ENCODE measurements around the gene DPP8. TPM values are rescaled to one million over a fixed set of nuclear protein-coding genes. Genes with fewer than 3 reads are reported as not detected.

The DPP8 gene
- total RNA-seq, 4 donors from 2014 or later: 33.6 to 48.6 (median 40.0) TPM

DNA sequence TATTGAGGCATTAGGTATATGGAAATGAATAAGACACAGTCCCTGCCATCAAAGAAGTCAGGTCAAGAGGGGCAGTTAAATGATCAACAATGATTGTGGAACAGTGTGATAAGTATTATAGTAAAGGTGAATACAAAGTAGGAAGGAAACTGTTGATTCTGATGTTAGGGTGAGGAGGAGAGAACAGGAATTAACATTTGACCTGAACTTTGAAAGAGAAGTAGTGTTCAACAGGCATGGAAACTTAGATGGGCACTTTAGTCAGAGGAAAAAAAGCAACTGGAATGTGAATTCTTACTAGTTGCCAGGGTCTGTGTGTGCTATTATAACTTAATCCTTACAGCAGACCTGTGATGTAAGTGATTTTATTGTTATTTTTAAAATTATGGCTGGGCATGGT is 30.4 kb upstream of the DPP8 start:
- intact Hi-C loops (cut with DNase I): no loop called here
- no peak for TF ChIP-seq POLR2A (IDR thresholded peaks at IDR 0.05; ENCODE audit: low read depth)
- TF ChIP-seq, protein P1, sequence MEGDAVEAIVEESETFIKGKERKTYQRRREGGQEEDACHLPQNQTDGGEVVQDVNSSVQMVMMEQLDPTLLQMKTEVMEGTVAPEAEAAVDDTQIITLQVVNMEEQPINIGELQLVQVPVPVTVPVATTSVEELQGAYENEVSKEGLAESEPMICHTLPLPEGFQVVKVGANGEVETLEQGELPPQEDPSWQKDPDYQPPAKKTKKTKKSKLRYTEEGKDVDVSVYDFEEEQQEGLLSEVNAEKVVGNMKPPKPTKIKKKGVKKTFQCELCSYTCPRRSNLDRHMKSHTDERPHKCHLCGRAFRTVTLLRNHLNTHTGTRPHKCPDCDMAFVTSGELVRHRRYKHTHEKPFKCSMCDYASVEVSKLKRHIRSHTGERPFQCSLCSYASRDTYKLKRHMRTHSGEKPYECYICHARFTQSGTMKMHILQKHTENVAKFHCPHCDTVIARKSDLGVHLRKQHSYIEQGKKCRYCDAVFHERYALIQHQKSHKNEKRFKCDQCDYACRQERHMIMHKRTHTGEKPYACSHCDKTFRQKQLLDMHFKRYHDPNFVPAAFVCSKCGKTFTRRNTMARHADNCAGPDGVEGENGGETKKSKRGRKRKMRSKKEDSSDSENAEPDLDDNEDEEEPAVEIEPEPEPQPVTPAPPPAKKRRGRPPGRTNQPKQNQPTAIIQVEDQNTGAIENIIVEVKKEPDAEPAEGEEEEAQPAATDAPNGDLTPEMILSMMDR (IDR thresholded peaks at IDR 0.05): no peak
- no peak for TF ChIP-seq EP300 (IDR thresholded peaks at IDR 0.05)
- TF ChIP-seq POLR2AphosphoS5 (IDR thresholded peaks at IDR 0.05): no peak
- peaks cover 0 to 6% (median 2%) of the 10 kb centered on the region in 4 donors for H3K4me1 ChIP-seq

DNA sequence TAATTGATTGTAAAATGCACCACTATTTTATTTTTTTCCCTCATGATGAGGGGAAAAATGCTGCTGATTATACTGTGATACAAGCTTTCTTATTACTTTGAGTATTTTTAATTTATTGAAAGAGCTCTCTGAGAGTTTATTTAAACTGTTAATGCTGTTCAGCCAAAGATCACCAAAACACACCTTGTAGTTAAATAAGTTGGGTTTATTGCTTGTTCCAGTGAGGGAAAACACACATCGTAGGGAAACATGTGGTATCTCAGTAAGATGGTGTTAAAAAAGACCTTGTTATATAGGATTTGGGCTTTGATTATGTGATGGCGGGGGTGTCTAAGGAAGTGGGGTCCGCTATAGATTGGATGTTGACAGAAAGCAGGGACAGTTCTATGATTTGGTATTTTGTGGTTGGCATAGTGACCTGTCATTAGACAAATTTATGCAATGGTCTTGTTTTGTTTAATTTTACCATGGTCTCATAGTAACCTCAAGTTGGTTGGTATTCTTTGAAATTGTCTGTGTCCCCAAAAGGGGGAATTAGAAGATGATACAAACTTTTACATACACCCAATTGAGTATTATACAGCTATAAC is 23.8 kb upstream of the DPP8 start:
- Histone ChIP-seq H3K9me3 (no peaks in the 10 kb centered on the region), H3K27ac (replicated peaks in 1 of 4) (no peak overlapping the region), H3K4me1 (peaks cover 0 to 7% (median 0%) of the 10 kb centered on the region in 4 donors), H3K27me3 (no peaks in the 10 kb centered on the region), H3K36me3 (no peaks in the 10 kb centered on the region), H3K4me3 (no peak overlapping the region)
- WGBS: 89% methylated on average over 3 of the region's 3 CpGs
- no peak for TF ChIP-seq POLR2A (IDR thresholded peaks at IDR 0.05; ENCODE audit: low read depth)
- no peak for TF ChIP-seq EP300 (IDR thresholded peaks at IDR 0.05)
- TF ChIP-seq, protein P1 (IDR thresholded peaks at IDR 0.05): no peak
- no peak for TF ChIP-seq POLR2AphosphoS5 (IDR thresholded peaks at IDR 0.05)
- intact Hi-C loops (cut with DNase I): no loop called here
- no peak for DNase-seq (ENCODE audit: extremely low spot score)

More for the DNA sequence above, 30.4 kb upstream of the DPP8 start:
- Histone ChIP-seq H3K4me3 (no peak overlapping the region), H3K27ac (replicated peaks in 1 of 4) (no peak overlapping the region), H3K9me3 (no peaks in the 10 kb centered on the region), H3K36me3 (no peaks in the 10 kb centered on the region), H3K27me3 (no peaks in the 10 kb centered on the region)
- DNase-seq (ENCODE audit: extremely low spot score): no peak

DNA sequence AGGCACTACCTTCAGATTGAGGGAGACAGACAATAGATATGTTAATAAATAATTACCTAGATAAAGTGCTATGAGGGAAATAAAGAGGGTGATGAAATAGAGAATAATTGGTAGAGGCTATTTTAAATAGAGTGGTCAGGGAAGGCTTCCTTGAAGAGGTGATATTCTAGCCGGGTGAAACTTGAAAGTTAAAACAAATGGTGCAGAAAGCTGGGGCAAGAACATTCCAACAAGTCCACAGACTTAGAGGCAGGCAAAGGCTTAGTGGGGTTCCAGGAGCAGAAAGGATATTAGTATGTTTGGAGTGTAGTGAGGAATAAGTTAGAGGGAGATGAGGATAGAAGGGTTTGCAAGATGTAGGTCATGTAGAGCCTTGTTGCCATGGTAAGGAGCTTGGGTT is 22.8 kb upstream of the DPP8 start:
- no peak for DNase-seq (ENCODE audit: extremely low spot score)
- Histone ChIP-seq H3K36me3 (no peaks in the 10 kb centered on the region), H3K9me3 (no peaks in the 10 kb centered on the region), H3K27me3 (no peaks in the 10 kb centered on the region), H3K4me1 (peaks cover 0 to 7% (median 0%) of the 10 kb centered on the region in 4 donors), H3K27ac (replicated peaks in 1 of 4) (no peak overlapping the region), H3K4me3 (no peak overlapping the region)
- intact Hi-C loops (cut with DNase I): no loop called here
- TF ChIP-seq POLR2A (IDR thresholded peaks at IDR 0.05; ENCODE audit: low read depth) (no peak), POLR2AphosphoS5 (IDR thresholded peaks at IDR 0.05) (no peak), EP300 (IDR thresholded peaks at IDR 0.05) (no peak)
- TF ChIP-seq, protein P1 (IDR thresholded peaks at IDR 0.05): no peak
- WGBS: 79% methylated on average over 1 of the region's 1 CpG

DNA sequence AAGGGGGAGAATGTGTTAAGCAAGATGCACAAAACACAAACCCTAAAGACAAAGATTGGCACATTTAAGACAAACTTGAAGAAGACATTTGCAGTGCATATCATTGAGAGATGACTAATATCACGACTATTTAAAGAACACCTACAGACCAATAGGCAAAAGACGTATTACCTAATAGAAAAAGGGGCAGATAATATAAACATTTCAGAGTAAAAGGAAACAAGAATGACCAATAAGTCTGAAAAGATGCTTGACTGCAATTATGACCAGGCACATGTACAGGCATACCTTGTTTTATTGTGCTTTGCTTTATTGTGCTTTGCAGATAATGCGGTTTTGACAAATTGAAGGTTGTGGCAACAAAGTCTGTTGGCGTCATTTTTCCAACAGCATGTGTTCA is 17.7 kb upstream of the DPP8 start:
- WGBS: 82% methylated on average over 4 of the region's 4 CpGs
- H3K4me3 ChIP-seq: no peak overlapping the region
- no peaks in the 10 kb centered on the region for H3K9me3 ChIP-seq
- DNase-seq (ENCODE audit: extremely low spot score): no peak
- H3K36me3 ChIP-seq: no peaks in the 10 kb centered on the region
- intact Hi-C loops (cut with DNase I): no loop called here
- peaks cover 0 to 26% (median 18%) of the 10 kb centered on the region in 4 donors for H3K4me1 ChIP-seq
- H3K27me3 ChIP-seq: no peaks in the 10 kb centered on the region
- no peak overlapping the region for H3K27ac ChIP-seq (replicated peaks in 1 of 4)
- no peak for TF ChIP-seq POLR2AphosphoS5 (IDR thresholded peaks at IDR 0.05)
- TF ChIP-seq EP300 (IDR thresholded peaks at IDR 0.05): no peak
- TF ChIP-seq, protein P1 (IDR thresholded peaks at IDR 0.05): no peak
- TF ChIP-seq POLR2A (IDR thresholded peaks at IDR 0.05; ENCODE audit: low read depth): no peak

Data from esophagus muscularis mucosa (tissue), 4 donors.